CD4-positive, alpha-beta T cell treated with Interleukin-4 for 4 hours (primary cell): ENCODE measurements around the gene SMIM35.

Experiments
- DNase-seq: peaks from one replicate; pipeline ENCODE4 v3.0.0-alpha.2; 2020

SMIM35 gene

GRCh38 chr11:118000067-118000849 is 86.5 kb downstream of the SMIM35 start:
- no peak for DNase-seq

- no peak for DNase-seq
Observed at GRCh38 chr11:117999354-117999993, 87.3 kb downstream of the SMIM35 start.

- no peak for DNase-seq
Observed at GRCh38 chr11:117998664-117999353, 88.0 kb downstream of the SMIM35 start.

GRCh38 chr11:117997823-117998579 is 88.8 kb downstream of the SMIM35 start:
- DNase-seq = no peak

GRCh38 chr11:117997406-117997805 is 89.4 kb downstream of the SMIM35 start:
- peak; percentile 65 for DNase-seq

- DNase-seq = no peak
Observed at GRCh38 chr11:117996058-117996457, 90.7 kb downstream of the SMIM35 start.

GRCh38 chr11:117995472-117995871 is 91.3 kb downstream of the SMIM35 start:
- DNase-seq = no peak

- DNase-seq = no peak
Observed at GRCh38 chr11:117993988-117994745, 92.6 kb downstream of the SMIM35 start.

GRCh38 chr11:117992620-117993019 is 94.1 kb downstream of the SMIM35 start:
- DNase-seq = no peak

- no peak for DNase-seq
Observed at GRCh38 chr11:117992136-117992535, 94.6 kb downstream of the SMIM35 start.

- no peak for DNase-seq
Observed at GRCh38 chr11:117989351-117990102, 97.2 kb downstream of the SMIM35 start.

GRCh38 chr11:117986981-117987574 is 99.7 kb downstream of the SMIM35 start:
- peak; percentile 89 for DNase-seq

GRCh38 chr11:117985953-117986887 is 100.5 kb downstream of the SMIM35 start, which contains the start of gene IL10RA:
IL10RA (plus strand) TSS chr11:117986394; CDS start chr11:117986468, 74 bp downstream.
- peak; percentile 81 for DNase-seq

GRCh38 chr11:117984476-117984875 is 102.3 kb downstream of the SMIM35 start:
- no peak for DNase-seq

GRCh38 chr11:117983163-117983475 is 103.6 kb downstream of the SMIM35 start:
- DNase-seq = no peak

- no peak for DNase-seq
Observed at GRCh38 chr11:117980720-117981119, 106.0 kb downstream of the SMIM35 start.

- DNase-seq = no peak
Observed at GRCh38 chr11:117980280-117980679, 106.5 kb downstream of the SMIM35 start.

GRCh38 chr11:117979481-117980211 is 107.1 kb downstream of the SMIM35 start:
- no peak for DNase-seq

- no peak for DNase-seq
Observed at GRCh38 chr11:117978991-117979390, 107.8 kb downstream of the SMIM35 start.
